C4-2B (cell line): ENCODE data around the gene ZDBF2.
"Not testable (repeated sequence)": the region's sequence is repeated elsewhere in the genome, so short reads cannot be mapped to it uniquely, and the experiment has no call there.

Source experiments
- CTCF ChIP-seq: fragments of 450-650 bp; conservative IDR thresholded peaks from 2 replicates; pipeline ENCODE4 v1.5.1; 2017; ENCODE audit warnings: mild to moderate bottlenecking
- ZFX ChIP-seq: fragments of 450-650 bp; IDR thresholded peaks from 2 replicates; pipeline ENCODE4 v1.6.1; 2017

DNA sequence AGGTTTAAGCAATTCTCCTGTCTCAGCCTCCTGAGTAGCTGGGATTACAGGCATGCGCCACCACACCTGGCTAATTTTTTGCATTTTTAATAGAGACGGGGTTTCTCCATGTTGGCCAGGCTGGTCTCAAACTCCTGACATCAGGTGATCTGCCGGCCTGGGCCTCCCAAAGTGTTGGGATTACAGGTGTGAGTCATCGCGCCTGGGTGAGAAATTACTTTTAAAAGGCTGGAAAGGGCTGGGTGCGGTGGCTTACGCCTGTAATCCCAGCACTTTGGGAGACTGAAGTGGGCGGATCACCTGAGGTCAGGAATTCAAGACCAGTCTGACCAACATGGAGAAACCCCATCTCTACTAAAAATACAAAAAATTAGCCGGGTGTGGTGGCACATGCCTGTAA, 45.8 kb upstream of the ZDBF2 start:
- not testable (repeated sequence) for TF ChIP-seq CTCF, ZFX
